Activated naive CD4-positive, alpha-beta T cell treated with anti-CD3 and anti-CD28 coated beads, Interleukin-2, amount 50 U/mL, for 72 hours (primary cell): ENCODE data around the gene MSTN. TPM values are rescaled to one million over a fixed set of nuclear protein-coding genes. Genes with fewer than 3 reads are reported as not detected.
"Not testable (repeated sequence)": the region's sequence is repeated elsewhere in the genome, so short reads cannot be mapped to it uniquely, and the experiment has no call there.

Experiments used
- ATAC-seq, 2 donors: fragments of 150-1000 bp; cut with Tn5 transposase; 2 replicates each; pipeline ENCODE4 v1.10.0; 2021; ENCODE audit warnings: mild to moderate bottlenecking in 2 of 2, moderate library complexity in 2 of 2
- DNase-seq, 2 donors: peaks; one replicate each; pipeline ENCODE4 v3.0.0; 2021 to 2022; ENCODE audit warnings: low spot score in 2 of 2
- H3K27ac Mint-ChIP-seq, 2 donors: one replicate each; pipeline ENCODE4 v1.8.0; 2022; ENCODE audit warnings: mild to moderate bottlenecking in 2 of 2, mixed read lengths in 2 of 2
- H3K36me3 Mint-ChIP-seq, 2 donors: one replicate each; pipeline ENCODE4 v1.8.0; 2022; ENCODE audit warnings: mixed read lengths in 2 of 2
- H3K9me3 Mint-ChIP-seq, 2 donors: one replicate each; pipeline ENCODE4 v1.8.0; 2022; ENCODE audit warnings: mixed read lengths in 2 of 2
- total RNA-seq, 2 donors: library from RNA; stranded (reverse); gene quantifications; one replicate each; pipeline ENCODE4 v1.2.3, GENCODE V29; 2022

Gene MSTN
- total RNA-seq, 2 donors from 2014 or later: not detected

GRCh38 chr2:190023860-190024259, 38.7 kb downstream of the MSTN start:
- Mint-ChIP-seq H3K36me3 (no peaks in the 10 kb centered on the region), H3K27ac (no peak overlapping the region), H3K9me3 (no peaks in the 10 kb centered on the region)
- ATAC-seq (peak; percentile 53 to 60), DNase-seq (peak in 1 of 2 donors; percentile 18)

DNA sequence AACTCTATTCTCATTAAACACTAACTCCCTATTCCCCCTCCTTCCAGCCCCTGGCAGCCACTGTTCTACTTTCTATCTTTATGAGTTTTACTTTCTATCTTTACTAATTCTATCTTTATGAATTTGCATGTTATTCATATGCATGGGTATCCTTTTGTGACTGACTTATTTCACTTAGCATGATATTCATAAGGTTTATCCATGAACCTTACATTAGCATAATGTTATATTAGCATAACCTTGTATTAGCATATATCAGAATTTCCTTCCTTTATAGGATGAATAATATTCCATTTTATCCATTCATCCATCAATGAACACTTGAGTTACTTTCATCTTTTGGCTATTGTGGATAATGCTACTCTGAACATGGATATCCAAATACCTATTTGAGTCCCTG, 41.8 kb downstream of the MSTN start:
- ATAC-seq (no peak), DNase-seq (no peak)
- H3K36me3 Mint-ChIP-seq: peaks cover 6 to 11% of the 10 kb centered on the region in 2 donors
- H3K27ac Mint-ChIP-seq: no peak overlapping the region
- peaks cover 6 to 18% of the 10 kb centered on the region in 2 donors for H3K9me3 Mint-ChIP-seq

- Mint-ChIP-seq H3K9me3 (peaks cover 13 to 21% of the 10 kb centered on the region in 2 donors), H3K36me3 (peaks cover 10 to 15% of the 10 kb centered on the region in 2 donors), H3K27ac (no peak overlapping the region)
- no peak for ATAC-seq
- no peak for DNase-seq
Measured at GRCh38 chr2:190017837-190018236, 44.7 kb downstream of the MSTN start.

DNA sequence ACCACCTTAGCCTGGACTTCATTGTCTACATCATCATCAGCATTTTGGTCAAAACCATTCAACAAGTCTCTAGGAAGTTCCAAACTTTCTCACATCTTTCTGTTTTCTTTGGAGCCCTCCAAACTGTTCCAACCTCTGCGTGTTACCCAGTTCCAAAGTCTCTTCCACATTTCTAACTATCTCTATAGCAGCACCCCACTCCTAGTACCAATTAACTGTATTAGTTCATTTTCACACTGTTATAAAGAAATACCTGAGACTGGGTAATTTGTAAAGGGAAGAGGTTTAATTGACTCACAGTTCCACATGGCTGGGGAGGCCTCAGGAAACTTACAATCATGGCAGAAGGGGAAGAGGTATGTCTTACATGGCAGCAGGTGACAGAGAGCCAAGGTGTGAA, 46.6 kb downstream of the MSTN start:
- H3K36me3 Mint-ChIP-seq: peaks cover 10 to 15% of the 10 kb centered on the region in 2 donors
- not testable (repeated sequence) for H3K27ac Mint-ChIP-seq, ATAC-seq, DNase-seq
- H3K9me3 Mint-ChIP-seq: peaks cover 13 to 21% of the 10 kb centered on the region in 2 donors
